DOHH2 (cell line): Measurements from ENCODE around the gene PRRT4.

Experiments
- EZH2phosphoT487 ChIP-seq: fragments of 200-600 bp; sonication (generic); IDR thresholded peaks from 2 replicates; pipeline ENCODE4 v1.6.1; 2017; ENCODE audit warnings: borderline replicate concordance, mild to moderate bottlenecking, antibody characterized with exemption, low read length, moderate library complexity, mixed read lengths
- TF ChIP-seq, protein P1 (sequence below): fragments of 200-600 bp; sonication (generic); IDR thresholded peaks from one replicate; pipeline ENCODE4 v1.5.1; 2014; ENCODE audit warnings: antibody characterized with exemption, mild to moderate bottlenecking, low read depth, low read length; ENCODE audit not compliant: poor library complexity, severe bottlenecking

DNA sequence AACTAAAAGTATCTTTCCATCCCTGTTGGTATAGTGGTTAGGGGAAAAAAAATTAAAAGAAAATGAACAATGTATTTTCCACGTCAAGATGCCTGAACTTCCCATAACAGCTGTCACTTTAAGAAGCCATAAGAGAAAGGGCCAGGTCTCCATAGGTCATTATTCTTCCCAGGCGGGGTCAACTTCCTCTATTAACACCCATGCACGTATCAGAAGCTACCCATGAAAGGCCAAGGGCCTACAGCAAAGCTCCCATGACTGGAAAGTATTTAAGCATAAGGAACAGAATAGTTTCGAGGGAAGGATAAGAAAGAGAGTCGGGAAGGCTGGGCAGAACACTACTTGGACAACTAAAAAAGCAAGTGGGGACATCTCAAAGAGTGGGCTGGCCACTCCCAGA is 57.8 kb downstream of the PRRT4 start:
- TF ChIP-seq, protein P1, sequence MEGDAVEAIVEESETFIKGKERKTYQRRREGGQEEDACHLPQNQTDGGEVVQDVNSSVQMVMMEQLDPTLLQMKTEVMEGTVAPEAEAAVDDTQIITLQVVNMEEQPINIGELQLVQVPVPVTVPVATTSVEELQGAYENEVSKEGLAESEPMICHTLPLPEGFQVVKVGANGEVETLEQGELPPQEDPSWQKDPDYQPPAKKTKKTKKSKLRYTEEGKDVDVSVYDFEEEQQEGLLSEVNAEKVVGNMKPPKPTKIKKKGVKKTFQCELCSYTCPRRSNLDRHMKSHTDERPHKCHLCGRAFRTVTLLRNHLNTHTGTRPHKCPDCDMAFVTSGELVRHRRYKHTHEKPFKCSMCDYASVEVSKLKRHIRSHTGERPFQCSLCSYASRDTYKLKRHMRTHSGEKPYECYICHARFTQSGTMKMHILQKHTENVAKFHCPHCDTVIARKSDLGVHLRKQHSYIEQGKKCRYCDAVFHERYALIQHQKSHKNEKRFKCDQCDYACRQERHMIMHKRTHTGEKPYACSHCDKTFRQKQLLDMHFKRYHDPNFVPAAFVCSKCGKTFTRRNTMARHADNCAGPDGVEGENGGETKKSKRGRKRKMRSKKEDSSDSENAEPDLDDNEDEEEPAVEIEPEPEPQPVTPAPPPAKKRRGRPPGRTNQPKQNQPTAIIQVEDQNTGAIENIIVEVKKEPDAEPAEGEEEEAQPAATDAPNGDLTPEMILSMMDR = no peak
- no peak for TF ChIP-seq EZH2phosphoT487
